ENCODE data around the gene ZNF580. TPM values are rescaled to one million over a fixed set of nuclear protein-coding genes. Genes with fewer than 3 reads are reported as not detected.

Gene ZNF580
- total and polyA plus RNA-seq, 2 of the 13 experiments (the other 11 are each of a cell fraction or from before 2014, with no cell fraction given) = 4.4 to 6.0 TPM

GRCh38 chr19:55654868-55655647 lies 14.3 kb downstream of the ZNF580 start, which contains the start of gene U2AF2 (continued):
- TF ChIP-seq LRRFIP1 (CRISPR knock-in tag; conservative IDR thresholded peaks at IDR 0.05) = no peak
- TF ChIP-seq SNRNP70 (IDR thresholded peaks at IDR 0.05; ENCODE audit: low read depth, low read length) = no peak
- TF ChIP-seq ZSCAN5A (CRISPR knock-in tag; IDR thresholded peaks at IDR 0.05; ENCODE audit: borderline replicate concordance) = no peak
- no peak for TF ChIP-seq ZMYM3 (CRISPR knock-in tag; IDR thresholded peaks at IDR 0.05)
- TF ChIP-seq E2F2 (CRISPR knock-in tag; IDR thresholded peaks at IDR 0.05; ENCODE audit: borderline replicate concordance) = peak; percentile 37; the same call in 1 of the 2 replicates
- 0 out of 2 replicates have a peak, but pooled peaks have one; percentile 10 for TF ChIP-seq KLF6 (CRISPR knock-in tag; IDR thresholded peaks at IDR 0.05)
- no peak for TF ChIP-seq NFRKB (IDR thresholded peaks at IDR 0.05)
- TF ChIP-seq ZNF615 (CRISPR knock-in tag; IDR thresholded peaks at IDR 0.05; ENCODE audit: borderline replicate concordance) = no peak
- TF ChIP-seq RFXANK (CRISPR knock-in tag; IDR thresholded peaks at IDR 0.05) = no peak
- TF ChIP-seq IRF2 (CRISPR knock-in tag; IDR thresholded peaks at IDR 0.05) = no peak; the same call in 1 of the 2 replicates
- peak; percentile 24; the same call in 1 of the 2 replicates for TF ChIP-seq ZNF773 (CRISPR knock-in tag; IDR thresholded peaks at IDR 0.05; ENCODE audit: borderline replicate concordance)
- TF ChIP-seq SATB2 (CRISPR knock-in tag; IDR thresholded peaks at IDR 0.05) = no peak
- TF ChIP-seq ZNF138 (CRISPR knock-in tag; IDR thresholded peaks at IDR 0.05; ENCODE audit: low read depth) = peak; percentile 33; the same call in 1 of the 2 replicates
- TF ChIP-seq SNAPC4 (CRISPR knock-in tag; IDR thresholded peaks at IDR 0.05) = no peak
- TF ChIP-seq SRSF1 (optimal IDR thresholded peaks at IDR 0.05; ENCODE audit: low read depth, low read length) = no peak
